ENCODE measurements around the gene GNA12. TPM values are rescaled to one million over a fixed set of nuclear protein-coding genes. Genes with fewer than 3 reads are reported as not detected.

GNA12 gene
- total RNA-seq, 1 donor from 2014 or later = 67.2 TPM

DNA sequence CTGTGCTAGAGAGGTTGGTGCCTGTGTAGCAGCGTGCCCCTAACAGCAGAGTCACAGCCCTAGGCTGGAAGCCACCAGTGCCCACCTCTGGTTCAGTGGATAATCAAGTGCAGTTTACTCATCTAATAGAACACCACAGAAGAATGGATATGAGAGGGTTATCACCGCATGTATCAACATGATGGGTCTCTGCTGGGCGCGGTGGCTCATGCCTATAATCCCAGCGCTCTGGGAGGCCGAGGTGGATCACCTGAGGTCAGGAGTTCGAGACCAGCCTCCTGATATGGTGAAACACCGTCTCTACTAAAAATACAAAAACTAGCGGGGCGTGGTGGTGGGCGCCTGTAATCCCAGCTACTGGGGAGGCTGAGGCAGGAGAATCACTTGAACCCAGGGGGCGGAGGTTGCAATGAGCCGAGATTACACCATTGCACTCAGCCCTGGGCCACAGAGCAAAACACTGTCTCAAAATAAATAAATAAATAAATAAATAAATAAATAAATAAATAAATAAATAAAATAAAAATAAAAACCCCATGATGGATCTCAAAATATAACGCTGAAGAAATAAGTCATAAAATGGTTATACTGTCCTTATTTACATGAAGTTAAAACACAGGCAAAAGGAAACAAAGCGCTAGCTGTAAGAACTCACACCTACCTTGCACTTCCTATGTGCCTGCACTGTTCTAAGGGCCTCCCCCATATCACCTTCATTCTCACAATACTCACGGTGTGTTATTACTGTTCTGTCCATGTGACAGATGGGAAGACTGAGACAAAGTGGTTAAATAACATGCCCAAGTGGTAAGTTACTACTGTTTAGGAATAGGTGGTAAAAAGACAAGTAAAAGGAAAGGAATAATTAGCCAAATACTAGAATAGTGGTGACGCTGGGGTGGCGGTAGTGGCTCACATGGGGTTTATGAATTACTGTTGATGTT, 85.2 kb downstream of the GNA12 start:
- H3K27ac ChIP-seq (ENCODE audit: low read depth, low read length) = peak overlapping the region; percentile 97
- no peak for TF ChIP-seq EZH2 (IDR thresholded peaks at IDR 0.05; ENCODE audit: insufficient read depth, low read length)
- TF ChIP-seq, protein P1, sequence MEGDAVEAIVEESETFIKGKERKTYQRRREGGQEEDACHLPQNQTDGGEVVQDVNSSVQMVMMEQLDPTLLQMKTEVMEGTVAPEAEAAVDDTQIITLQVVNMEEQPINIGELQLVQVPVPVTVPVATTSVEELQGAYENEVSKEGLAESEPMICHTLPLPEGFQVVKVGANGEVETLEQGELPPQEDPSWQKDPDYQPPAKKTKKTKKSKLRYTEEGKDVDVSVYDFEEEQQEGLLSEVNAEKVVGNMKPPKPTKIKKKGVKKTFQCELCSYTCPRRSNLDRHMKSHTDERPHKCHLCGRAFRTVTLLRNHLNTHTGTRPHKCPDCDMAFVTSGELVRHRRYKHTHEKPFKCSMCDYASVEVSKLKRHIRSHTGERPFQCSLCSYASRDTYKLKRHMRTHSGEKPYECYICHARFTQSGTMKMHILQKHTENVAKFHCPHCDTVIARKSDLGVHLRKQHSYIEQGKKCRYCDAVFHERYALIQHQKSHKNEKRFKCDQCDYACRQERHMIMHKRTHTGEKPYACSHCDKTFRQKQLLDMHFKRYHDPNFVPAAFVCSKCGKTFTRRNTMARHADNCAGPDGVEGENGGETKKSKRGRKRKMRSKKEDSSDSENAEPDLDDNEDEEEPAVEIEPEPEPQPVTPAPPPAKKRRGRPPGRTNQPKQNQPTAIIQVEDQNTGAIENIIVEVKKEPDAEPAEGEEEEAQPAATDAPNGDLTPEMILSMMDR (IDR thresholded peaks at IDR 0.05; ENCODE audit: insufficient read depth, low read depth, low read length) = no peak
- H3K27me3 ChIP-seq (ENCODE audit: insufficient read depth, low read length) = no peaks in the 10 kb centered on the region
- peak overlapping the region; percentile 20 for H3K4me3 Mint-ChIP-seq (ENCODE audit: unreplicated experiment)
- peaks cover 43% of the 10 kb centered on the region for H3K4me1 ChIP-seq (ENCODE audit: insufficient read depth, low read length)
- no peaks in the 10 kb centered on the region for H3K27me3 Mint-ChIP-seq (ENCODE audit: low read depth, unreplicated experiment)
- no peak overlapping the region for H2AFZ ChIP-seq (ENCODE audit: low read depth, low read length)
- H4K20me1 ChIP-seq (ENCODE audit: insufficient read depth, low read length) = peaks cover 3% of the 10 kb centered on the region
- peaks cover 4% of the 10 kb centered on the region for H3K9me3 Mint-ChIP-seq (ENCODE audit: unreplicated experiment)
- H3K36me3 ChIP-seq (ENCODE audit: insufficient read depth, low read length) = no peaks in the 10 kb centered on the region
- FAIRE-seq (no peak), DNase-seq (ENCODE audit: low read depth) (no peak)
- peak overlapping the region; percentile 77 for H3K4me2 ChIP-seq (ENCODE audit: low read length)
- peak overlapping the region; percentile 96 for H3K27ac Mint-ChIP-seq (ENCODE audit: unreplicated experiment)
- H3K9me3 ChIP-seq (ENCODE audit: insufficient read depth, low read depth, low read length) = no peaks in the 10 kb centered on the region
- peaks cover 30% of the 10 kb centered on the region for H3K36me3 Mint-ChIP-seq (ENCODE audit: low read depth, unreplicated experiment)
- peaks cover 36% of the 10 kb centered on the region for H3K79me2 ChIP-seq (ENCODE audit: insufficient read depth, low read length)
- H3K4me1 Mint-ChIP-seq (ENCODE audit: low read depth, unreplicated experiment) = peaks cover 63% of the 10 kb centered on the region
- H3K9ac ChIP-seq (ENCODE audit: low read length) = peak overlapping the region; percentile 72
- H3K4me3 ChIP-seq (ENCODE audit: insufficient read depth, low read depth, low read length) = no peak overlapping the region

DNA sequence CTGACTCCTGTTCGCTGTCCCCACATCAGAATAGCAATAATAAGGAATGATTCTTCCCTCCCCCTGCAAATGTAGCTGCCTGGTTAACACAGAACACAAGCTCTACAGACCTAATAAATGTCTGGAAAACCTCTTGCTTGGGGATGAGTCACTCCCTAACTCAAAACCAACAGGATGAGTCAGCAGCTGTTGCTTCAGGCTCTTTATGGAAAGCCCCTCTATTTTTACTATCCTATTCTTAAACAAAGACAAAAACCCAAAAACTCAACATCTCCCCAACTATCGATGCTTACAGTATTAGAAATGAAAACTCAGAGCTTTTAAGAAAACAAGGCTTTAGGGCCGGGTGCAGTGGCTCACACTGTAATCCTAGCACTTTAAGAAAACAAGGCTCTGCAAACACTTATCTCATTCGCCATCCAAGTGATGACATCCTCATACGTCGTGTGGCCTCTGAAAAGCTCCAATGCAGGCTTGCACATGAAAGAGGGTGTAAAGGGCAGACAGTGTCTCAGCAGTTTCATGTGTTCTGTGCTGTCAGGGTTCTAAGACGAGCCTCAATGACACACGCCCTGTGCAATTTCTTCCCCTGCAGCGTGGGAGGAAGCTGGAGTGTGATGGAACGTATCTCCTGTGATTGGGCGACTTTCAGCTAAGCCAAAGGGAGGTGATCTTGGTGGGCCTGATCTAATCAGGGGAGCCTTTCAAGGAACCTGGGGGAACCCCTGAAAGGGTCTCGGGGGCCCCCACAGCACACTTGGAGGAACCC, 86.0 kb downstream of the GNA12 start:
- Histone ChIP-seq H3K4me2 (ENCODE audit: low read length) (peak overlapping the region; percentile 77), H3K27ac (ENCODE audit: low read depth, low read length) (peak overlapping the region; percentile 97), H3K9me3 (ENCODE audit: insufficient read depth, low read depth, low read length) (no peaks in the 10 kb centered on the region), H3K36me3 (ENCODE audit: insufficient read depth, low read length) (no peaks in the 10 kb centered on the region), H3K9ac (ENCODE audit: low read length) (peak overlapping the region; percentile 72), H3K27me3 (ENCODE audit: insufficient read depth, low read length) (no peaks in the 10 kb centered on the region), H3K4me3 (ENCODE audit: insufficient read depth, low read depth, low read length) (peak overlapping the region; percentile 24), H4K20me1 (ENCODE audit: insufficient read depth, low read length) (peaks cover 3% of the 10 kb centered on the region), H3K4me1 (ENCODE audit: insufficient read depth, low read length) (peaks cover 37% of the 10 kb centered on the region), H2AFZ (ENCODE audit: low read depth, low read length) (peak overlapping the region; percentile 2), H3K79me2 (ENCODE audit: insufficient read depth, low read length) (peaks cover 39% of the 10 kb centered on the region)
- peaks cover 4% of the 10 kb centered on the region for H3K9me3 Mint-ChIP-seq (ENCODE audit: unreplicated experiment)
- H3K36me3 Mint-ChIP-seq (ENCODE audit: low read depth, unreplicated experiment) = peaks cover 30% of the 10 kb centered on the region
- TF ChIP-seq, protein P1 (IDR thresholded peaks at IDR 0.05; ENCODE audit: insufficient read depth, low read depth, low read length) = no peak
- no peak for TF ChIP-seq EZH2 (IDR thresholded peaks at IDR 0.05; ENCODE audit: insufficient read depth, low read length)
- DNase-seq (ENCODE audit: low read depth) (peak; percentile 99), FAIRE-seq (peak; percentile 93)
- H3K27me3 Mint-ChIP-seq (ENCODE audit: low read depth, unreplicated experiment) = no peaks in the 10 kb centered on the region
- H3K4me3 Mint-ChIP-seq (ENCODE audit: unreplicated experiment) = peak overlapping the region; percentile 20
- H3K4me1 Mint-ChIP-seq (ENCODE audit: low read depth, unreplicated experiment) = peaks cover 59% of the 10 kb centered on the region
- H3K27ac Mint-ChIP-seq (ENCODE audit: unreplicated experiment) = peak overlapping the region; percentile 96
